Right hindlimb (tissue), 1 donor: ENCODE results near the gene ARHGEF12.
A peak's percentile ranks its signal among the peaks of the same experiment; 100 is the strongest.

Source experiments
- DNase-seq: peaks from one replicate; pipeline ENCODE4 v3.0.0-alpha.2; 2018

ARHGEF12 gene

GRCh38 chr11:120317689-120318480 lies 18.3 kb upstream of the ARHGEF12 start:
- DNase-seq: no peak

- no peak for DNase-seq
These were observed 17.3 kb upstream of the ARHGEF12 start for GRCh38 chr11:120318906-120319305.

- peak; percentile 89 for DNase-seq
These were observed 11.0 kb upstream of the ARHGEF12 start, which contains the start of gene TLCD5 for GRCh38 chr11:120324932-120325810. TSS of gene TLCD5 (plus strand) at chr11:120325299. CDS start at chr11:120327442, 2,143 bp downstream.

- no peak for DNase-seq
These were observed 10.0 kb upstream of the ARHGEF12 start for GRCh38 chr11:120326228-120326627.

GRCh38 chr11:120326845-120327281 lies 9.3 kb upstream of the ARHGEF12 start:
- DNase-seq: no peak

GRCh38 chr11:120327311-120327710 lies 8.9 kb upstream of the ARHGEF12 start:
- no peak for DNase-seq

- DNase-seq: no peak
These were observed 6.7 kb upstream of the ARHGEF12 start for GRCh38 chr11:120329556-120329955.

- no peak for DNase-seq
These were observed 6.2 kb upstream of the ARHGEF12 start for GRCh38 chr11:120330045-120330444.

GRCh38 chr11:120331301-120331996 lies 4.8 kb upstream of the ARHGEF12 start:
- DNase-seq: no peak

- DNase-seq: no peak
These were observed 3.1 kb upstream of the ARHGEF12 start for GRCh38 chr11:120332822-120333716.

- DNase-seq: no peak
These were observed 2.4 kb upstream of the ARHGEF12 start for GRCh38 chr11:120333801-120334200.

GRCh38 chr11:120334332-120334731 lies 1.9 kb upstream of the ARHGEF12 start:
- DNase-seq: no peak

- DNase-seq: peak; percentile 76
These were observed 1.2 kb upstream of the ARHGEF12 start for GRCh38 chr11:120334894-120335462.

GRCh38 chr11:120335556-120335907 lies 681 bp upstream of the ARHGEF12 start:
- no peak for DNase-seq

- DNase-seq: peak; percentile 77
These were observed 585 bp downstream of the ARHGEF12 start for GRCh38 chr11:120336641-120337354.

GRCh38 chr11:120337355-120338106 lies 1.3 kb downstream of the ARHGEF12 start:
- no peak for DNase-seq

- no peak for DNase-seq
These were observed 2.1 kb downstream of the ARHGEF12 start for GRCh38 chr11:120338107-120338933.

GRCh38 chr11:120339394-120339890 lies 3.2 kb downstream of the ARHGEF12 start:
- peak; percentile 40 for DNase-seq

GRCh38 chr11:120340529-120340928 lies 4.3 kb downstream of the ARHGEF12 start:
- DNase-seq: no peak
